ENCODE data around the gene TAS2R40. TPM values are rescaled to one million over a fixed set of nuclear protein-coding genes. Genes with fewer than 3 reads are reported as not detected.

Gene TAS2R40
- total and polyA plus RNA-seq, 5 experiments from 2014 or later = not detected

DNA sequence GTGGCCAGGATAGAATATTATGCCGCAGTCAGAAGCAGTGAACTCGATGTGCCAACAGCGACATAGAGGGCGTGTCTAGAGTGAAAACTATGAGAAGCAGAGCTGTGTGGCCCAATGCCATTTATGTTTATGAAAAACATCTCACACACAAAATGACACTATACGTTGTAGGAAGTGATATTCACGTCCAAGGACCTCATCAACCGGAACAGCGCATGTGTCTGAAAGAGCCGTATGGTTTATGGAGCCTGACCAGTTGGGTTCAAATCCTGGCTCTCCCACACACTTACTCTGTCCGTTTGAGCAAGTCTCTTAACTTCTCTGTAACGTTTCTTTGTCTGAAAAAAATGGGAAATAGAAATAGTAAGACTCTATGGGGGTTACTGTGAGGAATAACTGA lies 20.5 kb downstream of the TAS2R40 start:
- POLR2A ChIA-PET = no interaction called here
- Mint-ChIP-seq H3K27ac (peak overlapping the region in 1 of 10 donors; percentile 68), H3K27me3 (peaks cover 0 to 2% (median 0%) of the 10 kb centered on the region in 5 donors), H3K36me3 (peaks cover 0 to under 1% (median 0%) of the 10 kb centered on the region in 3 donors), H3K9me3 (peaks cover 0 to 12% (median 3%) of the 10 kb centered on the region in 9 donors), H3K4me3 (no peak overlapping the region), H3K4me1 (peaks cover 27 to 52% (median 42%) of the 10 kb centered on the region in 4 donors)
- DNase-seq (no peak), ATAC-seq (no peak)

DNA sequence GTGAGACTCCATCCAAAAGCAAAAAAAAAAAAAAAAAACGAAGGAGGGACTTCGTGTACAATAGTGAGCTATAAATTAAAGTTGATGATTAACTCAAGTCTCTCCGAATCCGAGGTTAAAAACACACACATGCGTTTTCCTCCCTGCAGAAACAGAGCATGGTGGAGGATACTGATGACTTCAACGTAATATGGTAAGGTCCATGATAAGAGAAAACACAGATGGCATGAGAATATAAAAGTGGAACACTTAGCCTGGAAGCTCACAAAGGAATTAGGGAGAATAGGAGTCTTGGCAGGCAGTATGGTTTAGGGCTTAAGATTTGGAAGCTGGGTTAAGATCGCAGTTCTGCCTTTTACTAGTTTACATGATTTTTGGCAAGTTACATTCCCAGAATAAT lies 21.3 kb downstream of the TAS2R40 start:
- H3K27ac Mint-ChIP-seq = peak overlapping the region in 1 of 10 donors; percentile 19
- H3K27me3 Mint-ChIP-seq = peaks cover 0 to 2% (median 0%) of the 10 kb centered on the region in 5 donors
- no peak overlapping the region for H3K4me3 Mint-ChIP-seq
- no peak for ATAC-seq
- H3K4me1 Mint-ChIP-seq = peaks cover 29 to 58% (median 46%) of the 10 kb centered on the region in 4 donors
- H3K9me3 Mint-ChIP-seq = peaks cover 0 to 10% (median 1%) of the 10 kb centered on the region in 9 donors
- H3K36me3 Mint-ChIP-seq = no peaks in the 10 kb centered on the region
- DNase-seq = no peak
- POLR2A ChIA-PET = interaction anchor here (0.6 to 0.9 kb wide), 2 partner anchors 36 to 52 kb away, joined by 3 to 4 read pairs; no protein-coding TSS in a partner anchor

- H3K9me3 Mint-ChIP-seq = peaks cover 0 to 10% (median under 1%) of the 10 kb centered on the region in 9 donors
- no peak for DNase-seq
- peak overlapping the region in 4 of 10 donors; percentile 19 to 66 (median 62) for H3K27ac Mint-ChIP-seq
- peaks cover 0 to 2% (median 0%) of the 10 kb centered on the region in 5 donors for H3K27me3 Mint-ChIP-seq
- no peak overlapping the region for H3K4me3 Mint-ChIP-seq
- peaks cover 0 to under 1% (median 0%) of the 10 kb centered on the region in 3 donors for H3K36me3 Mint-ChIP-seq
- H3K4me1 Mint-ChIP-seq = peaks cover 30 to 63% (median 50%) of the 10 kb centered on the region in 4 donors
- no peak for ATAC-seq
- POLR2A ChIA-PET = interaction anchor here (0.6 to 2.2 kb wide), 3 partner anchors 13 to 51 kb away, joined by 3 to 7 read pairs (median 4); no protein-coding TSS in a partner anchor
Measured at GRCh38 chr7:143243614-143244013, 21.8 kb downstream of the TAS2R40 start.

GRCh38 chr7:143244321-143244720 lies 22.5 kb downstream of the TAS2R40 start:
- H3K4me3 Mint-ChIP-seq = no peak overlapping the region
- H3K9me3 Mint-ChIP-seq = peaks cover 0 to 13% (median 5%) of the 10 kb centered on the region in 9 donors
- H3K27ac Mint-ChIP-seq = peak overlapping the region in 2 of 10 donors; percentile 73 to 74
- H3K4me1 Mint-ChIP-seq = peaks cover 32 to 70% (median 57%) of the 10 kb centered on the region in 4 donors
- H3K36me3 Mint-ChIP-seq = peaks cover 0 to 7% (median 6%) of the 10 kb centered on the region in 3 donors
- POLR2A ChIA-PET = interaction anchor here (1.7 to 2.2 kb wide), 2 partner anchors 13 to 19 kb away, joined by 7 read pairs; partner anchors contain the start of gene GSTK1
- H3K27me3 Mint-ChIP-seq = no peaks in the 10 kb centered on the region
- ATAC-seq (no peak), DNase-seq (no peak)

DNA sequence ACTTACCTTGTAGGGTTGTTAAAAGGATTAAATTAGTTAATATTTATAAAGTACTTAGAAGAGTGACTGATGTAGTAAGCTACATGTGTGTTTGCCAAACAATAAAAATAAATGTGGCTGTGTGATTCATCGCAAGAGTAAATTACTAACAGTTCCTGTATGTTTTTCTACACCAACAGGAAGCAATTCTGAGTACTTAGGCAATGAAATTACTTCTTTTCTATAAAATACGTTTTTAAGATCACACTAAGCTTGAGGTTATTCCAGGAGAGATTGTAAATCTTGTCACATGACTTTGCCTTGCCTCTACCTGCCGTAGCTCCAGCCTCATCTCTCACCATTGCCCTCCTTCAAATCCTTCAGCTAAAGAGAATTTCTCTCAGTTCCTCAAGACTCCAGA lies 23.3 kb downstream of the TAS2R40 start:
- POLR2A ChIA-PET = interaction anchor here (0.6 to 2.2 kb wide), 6 partner anchors 10 to 182 kb away, joined by 3 to 7 read pairs (median 4); partner anchors contain the start of genes CASP2 and GSTK1
- Mint-ChIP-seq H3K27me3 (no peaks in the 10 kb centered on the region), H3K9me3 (peaks cover 0 to 21% (median 10%) of the 10 kb centered on the region in 9 donors), H3K4me1 (peaks cover 36 to 78% (median 63%) of the 10 kb centered on the region in 4 donors), H3K4me3 (peak overlapping the region in 4 of 10 donors; percentile 14 to 43 (median 16)), H3K36me3 (peaks cover 0 to 14% (median 12%) of the 10 kb centered on the region in 3 donors), H3K27ac (peak overlapping the region in 6 of 10 donors; percentile 1 to 74 (median 54))
- ATAC-seq (no peak), DNase-seq (no peak)

DNA sequence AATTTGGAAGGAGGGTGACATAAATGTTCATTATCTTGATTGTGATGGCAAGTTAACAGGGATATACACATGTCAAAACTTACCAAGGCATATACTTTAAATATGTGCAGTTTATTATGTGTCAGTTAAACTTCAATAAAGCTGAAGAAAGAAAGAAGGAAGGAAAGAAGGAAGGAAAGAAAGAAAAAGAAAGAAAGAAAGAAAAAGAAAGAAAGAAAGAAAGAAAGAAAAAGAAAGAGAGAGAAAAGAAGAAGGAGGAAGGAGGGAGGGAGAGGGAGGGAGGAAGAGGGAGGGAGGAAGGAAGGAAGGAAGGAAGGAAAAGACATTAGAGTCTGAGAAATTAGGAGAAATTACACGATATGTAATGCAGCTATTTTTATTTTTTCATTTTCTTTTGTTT lies 25.5 kb downstream of the TAS2R40 start:
- H3K4me3 Mint-ChIP-seq = peak overlapping the region in 1 of 10 donors; percentile 49
- POLR2A ChIA-PET = interaction anchor here (0.7 to 1.1 kb wide), 3 partner anchors 41 to 161 kb away, joined by 3 to 11 read pairs (median 4); partner anchors contain the start of genes CASP2 and EPHA1
- ATAC-seq = no peak
- H3K4me1 Mint-ChIP-seq = peaks cover 45 to 89% (median 79%) of the 10 kb centered on the region in 4 donors
- peaks cover 1 to 31% (median 21%) of the 10 kb centered on the region in 9 donors for H3K9me3 Mint-ChIP-seq
- H3K27ac Mint-ChIP-seq = peak overlapping the region in 9 of 10 donors; percentile 3 to 85 (median 61)
- peaks cover 0 to 21% (median 14%) of the 10 kb centered on the region in 3 donors for H3K36me3 Mint-ChIP-seq
- no peaks in the 10 kb centered on the region for H3K27me3 Mint-ChIP-seq
- DNase-seq = no peak

GRCh38 chr7:143248761-143249354 lies 27.0 kb downstream of the TAS2R40 start:
- Mint-ChIP-seq H3K36me3 (peaks cover 0 to 30% (median 17%) of the 10 kb centered on the region in 3 donors), H3K27me3 (no peaks in the 10 kb centered on the region), H3K4me3 (peak overlapping the region in 4 of 10 donors; percentile 20 to 58 (median 46)), H3K9me3 (peaks cover 1 to 41% (median 30%) of the 10 kb centered on the region in 9 donors), H3K4me1 (peaks cover 47 to 88% (median 85%) of the 10 kb centered on the region in 4 donors), H3K27ac (peak overlapping the region in 8 of 10 donors; percentile 41 to 89 (median 67))
- DNase-seq = no peak
- ATAC-seq = no peak
- POLR2A ChIA-PET = interaction anchor here (0.6 to 2.4 kb wide), 5 partner anchors 9 to 438 kb away, joined by 4 to 12 read pairs (median 8); partner anchors contain the start of genes CASP2 and GSTK1

DNA sequence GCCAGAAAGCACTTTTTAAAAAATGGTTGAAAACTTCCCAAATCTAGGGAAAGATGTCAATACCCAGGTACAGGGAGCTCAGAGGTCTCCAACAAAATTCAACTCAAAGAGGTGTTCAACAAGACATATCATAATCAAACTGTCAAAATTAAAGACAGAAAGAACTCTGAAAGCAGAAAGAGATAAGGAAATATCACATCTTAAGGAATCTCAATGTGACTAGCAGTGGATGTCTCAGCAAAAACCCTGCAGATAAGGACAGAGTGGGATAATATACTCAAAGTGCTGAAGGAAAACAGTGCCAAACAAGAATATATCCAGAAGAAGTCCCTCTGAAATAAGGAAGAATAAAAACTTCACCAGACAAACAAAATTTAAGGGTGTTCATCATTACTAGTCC lies 28.4 kb downstream of the TAS2R40 start:
- Mint-ChIP-seq H3K36me3 (peaks cover 0 to 30% (median 17%) of the 10 kb centered on the region in 3 donors), H3K27me3 (no peaks in the 10 kb centered on the region), H3K4me1 (peaks cover 45 to 89% (median 83%) of the 10 kb centered on the region in 4 donors), H3K27ac (peak overlapping the region; percentile 46 to 89 (median 74)), H3K4me3 (peak overlapping the region in 8 of 10 donors; percentile 16 to 67 (median 48)), H3K9me3 (peaks cover 1 to 46% (median 32%) of the 10 kb centered on the region in 9 donors)
- ATAC-seq (no peak), DNase-seq (no peak)
- POLR2A ChIA-PET = interaction anchor here (1.0 to 4.0 kb wide), 6 partner anchors 9 to 130 kb away, joined by 3 to 12 read pairs (median 6); partner anchors contain the start of genes CASP2 and GSTK1

DNA sequence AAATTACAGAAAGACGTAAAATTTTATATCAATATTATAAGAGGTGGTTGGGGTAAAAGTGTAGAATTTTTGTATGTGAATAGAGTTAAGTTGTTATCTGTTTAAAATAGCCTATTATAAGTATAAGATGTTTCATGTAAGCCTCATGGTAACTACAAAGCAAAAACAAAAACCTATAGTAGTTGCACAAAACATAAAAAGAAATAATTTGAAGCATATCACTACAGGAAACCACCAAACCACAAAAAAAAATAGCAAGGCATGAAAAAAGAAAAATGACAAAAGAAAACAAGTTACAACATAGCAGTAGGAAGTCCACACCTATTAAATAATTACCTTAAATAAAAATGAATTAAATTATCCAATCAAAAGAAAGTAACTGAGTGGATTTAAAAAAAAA lies 29.0 kb downstream of the TAS2R40 start:
- POLR2A ChIA-PET = interaction anchor here (0.6 to 4.0 kb wide), 10 partner anchors 8 to 673 kb away, joined by 3 to 12 read pairs (median 4); partner anchors contain the start of gene GSTK1
- H3K4me1 Mint-ChIP-seq = peaks cover 44 to 89% (median 83%) of the 10 kb centered on the region in 4 donors
- DNase-seq (peak in 3 of 10 donors; percentile 77 to 85 (median 85)), ATAC-seq (peak; percentile 88 to 89)
- H3K36me3 Mint-ChIP-seq = peaks cover 0 to 30% (median 17%) of the 10 kb centered on the region in 3 donors
- peak overlapping the region; percentile 43 to 75 (median 59) for H3K4me3 Mint-ChIP-seq
- H3K27ac Mint-ChIP-seq = peak overlapping the region; percentile 41 to 89 (median 80)
- no peaks in the 10 kb centered on the region for H3K27me3 Mint-ChIP-seq
- peaks cover 1 to 46% (median 32%) of the 10 kb centered on the region in 9 donors for H3K9me3 Mint-ChIP-seq

DNA sequence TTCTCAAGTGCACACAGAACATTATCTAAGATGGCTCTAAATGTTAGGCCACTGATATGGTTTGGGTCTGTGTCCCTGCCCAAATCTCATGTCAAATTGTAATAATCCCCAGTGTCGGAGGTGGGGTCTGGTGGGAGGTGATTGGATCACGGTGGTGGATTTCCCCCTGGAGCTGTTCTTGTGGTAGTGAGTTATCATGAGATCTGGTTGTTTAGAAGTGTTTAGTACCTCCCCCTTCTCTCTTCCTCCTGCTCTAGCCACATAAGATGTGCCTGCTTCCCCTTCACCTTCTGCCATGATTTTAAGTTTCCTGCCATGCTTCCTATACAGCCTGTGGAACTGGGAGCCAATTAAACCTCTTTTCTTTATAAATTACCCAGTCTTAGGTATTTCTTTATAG lies 30.2 kb downstream of the TAS2R40 start:
- Mint-ChIP-seq H3K36me3 (peaks cover 0 to 30% (median 17%) of the 10 kb centered on the region in 3 donors), H3K4me3 (peak overlapping the region in 8 of 10 donors; percentile 15 to 67 (median 48)), H3K4me1 (peaks cover 41 to 89% (median 80%) of the 10 kb centered on the region in 4 donors), H3K9me3 (peaks cover 1 to 46% (median 30%) of the 10 kb centered on the region in 9 donors), H3K27ac (peak overlapping the region in 8 of 10 donors; percentile 41 to 89 (median 80)), H3K27me3 (no peaks in the 10 kb centered on the region)
- ATAC-seq (peak; percentile 32 to 41), DNase-seq (peak in 2 of 10 donors; percentile 13 to 29)
- POLR2A ChIA-PET = interaction anchor here (0.8 to 4.0 kb wide), 4 partner anchors 11 to 444 kb away, joined by 3 to 12 read pairs (median 6); partner anchors contain the start of genes CASP2 and GSTK1

GRCh38 chr7:143255564-143255963 lies 33.7 kb downstream of the TAS2R40 start:
- Mint-ChIP-seq H3K9me3 (peaks cover 0 to 31% (median 15%) of the 10 kb centered on the region in 9 donors), H3K27ac (peak overlapping the region in 7 of 10 donors; percentile 26 to 72 (median 57)), H3K27me3 (no peaks in the 10 kb centered on the region), H3K4me1 (peaks cover 38 to 79% (median 77%) of the 10 kb centered on the region in 4 donors), H3K36me3 (peaks cover 0 to 16% (median 3%) of the 10 kb centered on the region in 3 donors), H3K4me3 (peak overlapping the region in 1 of 10 donors; percentile 54)
- ATAC-seq (no peak), DNase-seq (no peak)
- POLR2A ChIA-PET = interaction anchor here (0.7 to 1.2 kb wide), 4 partner anchors 8 to 32 kb away, joined by 3 to 11 read pairs (median 4); partner anchors contain the start of gene GSTK1

DNA sequence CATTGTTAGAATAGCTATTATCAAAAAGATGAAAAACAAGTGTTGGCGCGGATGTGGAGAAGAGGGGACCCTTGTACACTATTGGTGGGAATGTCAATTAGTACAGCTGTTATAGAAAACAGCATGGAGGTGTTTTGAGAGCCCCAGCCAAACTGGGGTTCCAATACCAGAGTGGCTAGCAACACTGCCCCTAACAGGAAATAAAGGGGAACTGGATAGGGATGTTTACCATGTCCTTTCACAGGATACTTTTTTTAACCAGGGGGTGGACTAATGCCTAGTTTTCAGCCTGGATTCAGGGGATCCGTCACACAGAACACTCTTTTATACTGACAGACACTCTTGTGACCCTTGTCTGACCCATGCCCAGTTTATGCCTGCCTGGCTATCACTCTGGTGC lies 34.5 kb downstream of the TAS2R40 start:
- POLR2A ChIA-PET = interaction anchor here (0.9 to 2.4 kb wide), 2 partner anchors 12 to 16 kb away, joined by 3 to 7 read pairs; no protein-coding TSS in a partner anchor
- Mint-ChIP-seq H3K4me3 (peak overlapping the region in 1 of 10 donors; percentile 34), H3K9me3 (peaks cover 0 to 26% (median 12%) of the 10 kb centered on the region in 9 donors), H3K4me1 (peaks cover 35 to 78% (median 69%) of the 10 kb centered on the region in 4 donors), H3K27ac (peak overlapping the region; percentile 48 to 89 (median 72)), H3K36me3 (peaks cover 0 to 13% (median 3%) of the 10 kb centered on the region in 3 donors), H3K27me3 (no peaks in the 10 kb centered on the region)
- DNase-seq = no peak
- ATAC-seq = no peak
